HG03460 (cell line): ENCODE data around the gene EXOSC5.

ENCODE experiments used
- ATAC-seq: cut with Tn5 transposase; IDR thresholded peaks from one replicate; pipeline ENCODE4 v1.9.1; 2021; ENCODE audit not compliant: unreplicated experiment

The EXOSC5 gene

DNA sequence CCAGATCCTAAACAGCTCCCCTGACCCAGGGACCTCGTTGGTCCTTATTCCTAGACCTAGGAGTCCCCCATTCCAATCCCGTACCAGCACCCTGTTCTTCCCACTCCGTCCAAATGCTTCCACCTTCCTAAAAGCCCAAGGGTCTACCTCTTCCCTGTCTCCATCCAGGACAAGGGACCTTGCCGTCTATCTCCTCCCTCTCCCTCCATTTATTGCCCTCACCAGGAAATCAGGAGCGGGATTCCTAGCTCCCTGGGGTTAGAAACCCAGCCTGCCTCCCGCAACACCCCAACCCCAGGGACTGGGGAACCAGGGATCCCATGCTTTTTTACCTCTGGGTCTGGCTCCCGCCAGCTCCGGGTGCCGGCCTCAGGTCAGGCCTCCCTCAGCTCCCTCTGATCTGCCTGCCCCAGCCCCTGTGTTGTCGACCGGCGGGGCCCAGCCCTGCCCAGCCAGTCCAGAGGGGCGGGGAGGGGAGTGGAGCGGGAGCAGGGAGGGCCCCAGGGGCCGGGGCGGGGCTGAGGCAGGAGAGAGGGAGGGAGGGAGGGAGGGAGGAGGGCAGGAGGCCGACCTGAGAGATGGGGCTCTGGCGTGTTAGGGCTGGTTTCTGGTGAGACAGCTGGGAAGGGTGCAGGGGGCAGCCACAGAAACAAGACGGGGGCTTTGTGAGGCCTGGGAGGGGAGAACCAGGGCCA lies 29.9 kb upstream of the EXOSC5 start, which contains the start of gene B3GNT8:
Gene B3GNT8, minus strand, starts transcription at position 423 of the 695 bp plus-strand sequence. CDS start 596 bp downstream, outside the sequence.
- no peak for ATAC-seq

DNA sequence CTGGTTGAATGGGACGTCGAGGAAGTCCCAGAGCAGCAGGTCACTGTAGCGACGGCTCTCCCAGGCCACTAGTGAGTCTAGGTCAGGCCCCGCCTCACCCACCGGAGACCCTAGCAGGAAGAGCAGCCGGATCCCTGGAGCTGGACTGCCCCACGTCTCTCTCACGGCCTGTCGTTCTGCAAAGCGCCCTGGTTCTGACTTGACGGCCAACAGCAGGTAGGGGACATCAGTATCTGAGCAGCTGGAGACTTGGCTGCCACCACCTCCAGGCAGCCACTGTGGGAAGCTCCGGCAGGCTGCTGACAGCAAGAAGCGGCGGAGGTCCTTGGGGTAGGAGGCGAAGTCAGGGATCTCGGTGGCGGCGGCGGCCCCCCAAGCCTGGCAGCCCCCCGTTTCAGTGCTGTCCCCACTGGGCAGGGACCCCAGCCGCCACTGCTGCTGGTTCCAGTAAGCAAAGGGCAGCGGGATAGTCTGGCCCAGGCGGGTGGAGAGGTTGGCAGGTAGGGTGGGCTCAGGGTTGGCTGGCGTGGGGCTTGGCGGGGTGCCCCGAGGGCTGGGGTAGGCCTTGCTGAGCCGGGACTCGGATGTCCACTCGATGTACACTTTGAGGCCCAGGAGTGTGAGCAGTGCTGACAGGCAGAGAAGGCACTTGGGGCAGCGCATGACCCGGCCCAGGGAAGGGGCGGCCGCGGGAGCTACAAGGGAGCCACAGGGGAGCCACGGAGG lies 29.1 kb upstream of the EXOSC5 start:
- ATAC-seq: no peak

DNA sequence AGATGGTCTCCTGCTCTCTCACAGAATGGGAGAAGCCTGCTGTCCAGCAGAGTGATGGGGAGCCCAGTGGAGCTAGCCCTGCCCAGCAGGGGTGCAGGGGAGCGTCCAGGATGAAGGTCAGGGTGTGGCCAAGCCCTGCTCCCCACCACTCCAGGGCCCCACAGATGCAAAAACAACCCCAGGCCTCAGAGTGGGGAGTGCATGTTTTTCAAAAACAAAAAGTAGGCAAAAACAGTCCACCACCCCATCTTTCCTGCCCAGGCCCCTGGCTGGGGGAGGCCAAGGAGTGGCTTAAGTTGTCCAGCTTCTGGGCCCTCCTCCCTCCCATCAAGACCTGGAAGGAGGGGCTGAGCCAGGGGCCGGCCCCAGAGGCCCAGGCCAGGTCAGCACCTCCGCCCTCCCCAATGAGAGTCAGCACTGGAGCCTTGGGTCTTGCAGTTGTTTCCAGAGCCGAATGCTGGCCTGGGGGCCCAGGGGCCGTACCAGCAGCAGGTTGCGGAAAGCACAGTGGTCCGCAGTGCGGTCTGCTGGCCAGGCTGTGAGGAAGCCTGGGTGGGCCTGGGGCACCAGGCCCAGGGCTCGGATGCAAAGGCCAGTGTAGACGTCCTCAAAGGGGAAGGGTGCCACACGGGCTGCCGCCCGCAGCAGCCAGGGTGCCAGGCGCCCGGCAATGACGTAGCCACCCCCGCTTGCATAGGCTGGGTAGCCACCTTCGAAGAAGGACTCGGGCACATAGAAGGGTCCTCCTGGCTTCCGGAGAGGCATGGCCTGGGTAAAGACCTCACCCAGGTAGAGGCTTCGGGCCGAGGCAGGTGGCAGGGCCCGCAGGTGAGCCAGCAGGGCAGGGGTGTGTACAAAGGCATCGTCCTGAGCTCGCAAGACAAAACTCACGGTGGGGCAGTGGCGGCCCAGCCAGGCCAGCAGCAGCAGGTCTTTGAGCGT lies 28.3 kb upstream of the EXOSC5 start:
- no peak for ATAC-seq

- no peak for ATAC-seq
Measured at GRCh38 chr19:41424335-41425173, 27.4 kb upstream of the EXOSC5 start.

GRCh38 chr19:41422955-41423354 lies 25.8 kb upstream of the EXOSC5 start:
- ATAC-seq: no peak

DNA sequence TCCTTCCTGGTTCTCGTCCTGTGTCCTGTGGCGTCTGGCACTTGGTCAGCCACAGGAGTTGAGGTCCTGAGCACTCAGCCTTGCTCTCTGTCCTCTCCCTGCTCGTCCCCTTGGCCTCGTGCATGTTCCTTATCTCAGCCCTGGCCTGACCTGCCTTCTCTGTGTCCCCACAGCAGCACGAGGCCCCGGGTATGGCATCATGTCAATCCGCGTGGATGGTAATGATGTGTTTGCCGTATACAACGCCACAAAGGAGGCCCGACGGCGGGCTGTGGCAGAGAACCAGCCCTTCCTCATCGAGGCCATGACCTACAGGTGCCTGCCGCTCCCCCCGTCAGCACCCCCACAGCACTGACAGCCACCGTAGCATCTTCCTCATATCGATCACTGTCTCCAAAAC lies 25.3 kb upstream of the EXOSC5 start:
- ATAC-seq: no peak

DNA sequence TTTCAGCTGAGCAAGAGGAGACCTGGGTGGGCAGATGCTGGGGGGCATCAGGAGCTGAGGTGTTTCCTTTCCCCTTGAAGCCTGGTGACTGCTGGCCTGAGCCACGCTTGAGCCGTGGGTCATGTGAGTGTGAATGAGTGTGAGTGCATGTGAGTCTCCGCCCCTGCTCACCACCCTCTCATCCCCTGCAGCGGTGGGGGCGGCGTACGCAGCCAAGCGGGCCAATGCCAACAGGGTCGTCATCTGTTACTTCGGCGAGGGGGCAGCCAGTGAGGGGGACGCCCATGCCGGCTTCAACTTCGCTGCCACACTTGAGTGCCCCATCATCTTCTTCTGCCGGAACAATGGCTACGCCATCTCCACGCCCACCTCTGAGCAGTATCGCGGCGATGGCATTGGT lies 24.8 kb upstream of the EXOSC5 start:
- ATAC-seq: no peak

DNA sequence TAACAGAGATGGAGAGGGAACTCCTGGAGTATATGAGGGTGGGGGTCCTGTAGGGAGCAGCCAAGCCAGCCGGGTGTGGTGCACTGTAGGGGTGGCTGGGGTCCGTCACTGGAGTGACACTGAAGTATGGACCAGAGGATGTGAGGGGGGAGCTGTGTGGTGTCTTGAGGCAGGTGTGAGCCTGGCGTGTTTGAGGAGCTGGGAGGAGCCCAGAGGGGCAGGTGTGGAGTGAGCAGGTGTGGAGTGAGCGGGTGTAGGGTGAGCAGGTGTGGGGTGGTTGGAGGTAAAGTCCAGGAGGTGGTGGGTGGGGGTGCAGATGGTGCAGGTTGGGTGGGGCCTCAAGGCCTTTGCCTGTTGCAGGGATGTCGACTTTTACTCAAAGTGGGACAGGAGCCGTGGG lies 24.2 kb upstream of the EXOSC5 start:
- no peak for ATAC-seq

DNA sequence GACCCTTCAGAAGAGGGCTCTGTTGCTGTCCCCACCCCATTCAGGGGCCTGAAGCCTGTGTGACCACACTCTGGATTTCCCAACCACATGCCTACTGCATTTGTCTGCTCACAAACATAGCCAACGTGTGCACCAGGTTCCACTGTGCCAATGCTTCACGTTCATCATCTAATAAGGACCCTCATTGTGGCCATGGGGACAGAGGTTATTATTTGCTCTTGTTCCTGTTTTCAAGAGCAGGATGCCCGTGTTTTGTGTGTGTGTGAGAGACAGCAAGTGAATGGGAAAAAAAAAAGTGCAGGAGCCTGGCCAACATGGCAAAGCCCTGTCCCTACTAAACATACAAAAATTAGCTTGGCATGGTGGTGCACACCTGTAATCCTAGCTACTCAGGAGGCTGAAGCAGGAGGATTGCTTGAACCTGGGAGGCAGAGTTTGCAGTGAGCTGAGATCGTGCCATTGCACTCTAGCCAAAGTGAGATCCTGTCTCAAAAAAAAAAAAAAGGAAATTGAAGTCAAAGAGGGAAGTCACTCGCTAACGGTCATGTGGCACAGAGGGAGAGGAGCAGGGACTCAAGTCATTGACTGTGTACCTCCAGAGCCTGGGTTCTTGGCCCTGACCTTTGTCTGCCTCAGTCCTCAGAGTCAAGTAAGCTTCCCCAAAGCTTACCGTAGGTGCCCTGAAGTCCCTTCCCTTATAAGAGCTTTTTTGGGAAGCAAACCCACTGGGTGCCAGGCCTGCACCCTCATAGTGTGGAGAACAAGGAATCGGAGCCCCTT lies 23.1 kb upstream of the EXOSC5 start:
- no peak for ATAC-seq

DNA sequence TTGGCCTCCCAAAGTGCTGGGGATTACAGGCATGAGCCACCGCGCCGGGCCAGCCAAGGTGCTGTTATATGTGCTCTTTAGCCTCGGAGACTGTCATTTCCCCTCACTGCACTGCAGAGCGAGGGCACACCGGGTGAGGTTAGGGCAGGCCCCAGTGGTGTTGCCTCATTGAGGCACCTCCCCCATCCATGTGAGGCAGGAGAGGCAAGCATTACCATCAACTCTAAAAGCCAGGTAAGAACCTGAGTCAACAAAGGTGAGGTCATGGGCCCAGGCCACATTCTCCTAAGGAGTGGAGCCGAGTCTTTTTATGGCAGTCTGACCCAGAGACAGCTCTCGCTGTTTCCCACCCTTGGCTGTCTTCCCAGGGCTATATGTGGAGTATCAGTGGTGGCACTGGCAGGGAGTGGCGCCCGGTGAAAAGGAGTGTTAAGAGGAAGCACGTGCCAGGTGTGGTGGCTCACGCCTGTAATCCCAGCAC lies 19.1 kb upstream of the EXOSC5 start:
- no peak for ATAC-seq

- ATAC-seq: no peak
Measured at GRCh38 chr19:41415154-41415571, 18.0 kb upstream of the EXOSC5 start.

DNA sequence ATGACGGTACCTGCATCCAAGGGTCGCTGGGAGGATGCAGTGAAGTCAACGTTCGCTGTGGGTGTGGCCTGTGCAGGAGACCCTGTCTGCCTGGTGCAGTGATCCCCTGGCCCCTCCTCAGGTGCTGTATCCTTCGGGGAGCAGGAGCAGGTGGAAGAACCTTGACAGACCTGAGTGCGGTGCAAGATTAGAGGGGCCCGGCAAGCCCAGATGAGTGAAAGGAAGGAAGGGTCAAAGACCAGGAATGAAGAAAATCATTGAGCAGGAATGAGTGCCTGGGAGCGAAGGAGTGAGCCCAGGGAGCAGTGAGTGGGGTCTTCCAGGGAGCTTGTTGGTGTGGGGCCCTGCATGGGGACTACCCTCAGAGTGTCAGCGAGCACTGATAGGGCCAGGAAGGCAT lies 17.3 kb upstream of the EXOSC5 start:
- ATAC-seq: no peak

DNA sequence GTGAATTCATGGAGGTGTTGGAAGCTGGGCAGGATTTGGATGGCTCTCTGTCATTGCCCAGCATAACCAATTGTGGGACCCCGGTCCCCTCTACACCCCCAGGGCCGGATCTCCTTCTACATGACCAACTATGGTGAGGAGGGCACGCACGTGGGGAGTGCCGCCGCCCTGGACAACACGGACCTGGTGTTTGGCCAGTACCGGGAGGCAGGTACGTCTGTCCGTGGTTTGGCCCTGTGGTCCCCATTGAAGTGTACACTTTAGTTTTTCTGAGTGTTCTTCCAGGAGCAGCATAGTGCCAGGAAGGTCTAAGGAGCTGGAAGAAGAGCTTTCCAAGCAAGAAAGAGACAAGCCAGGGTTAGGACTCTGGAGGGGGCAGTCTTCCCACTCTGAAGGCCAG lies 16.8 kb upstream of the EXOSC5 start:
- no peak for ATAC-seq

- no peak for ATAC-seq
Measured at GRCh38 chr19:41412953-41413352, 15.8 kb upstream of the EXOSC5 start.

- no peak for ATAC-seq
Measured at GRCh38 chr19:41411968-41412265, 14.8 kb upstream of the EXOSC5 start.

- ATAC-seq: no peak
Measured at GRCh38 chr19:41411100-41411967, 14.2 kb upstream of the EXOSC5 start.

GRCh38 chr19:41410336-41411054 lies 13.3 kb upstream of the EXOSC5 start:
- ATAC-seq: no peak

- no peak for ATAC-seq
Measured at GRCh38 chr19:41409288-41409687, 12.1 kb upstream of the EXOSC5 start.
